Measurements from ENCODE around the gene PELI2.

The PELI2 gene

DNA sequence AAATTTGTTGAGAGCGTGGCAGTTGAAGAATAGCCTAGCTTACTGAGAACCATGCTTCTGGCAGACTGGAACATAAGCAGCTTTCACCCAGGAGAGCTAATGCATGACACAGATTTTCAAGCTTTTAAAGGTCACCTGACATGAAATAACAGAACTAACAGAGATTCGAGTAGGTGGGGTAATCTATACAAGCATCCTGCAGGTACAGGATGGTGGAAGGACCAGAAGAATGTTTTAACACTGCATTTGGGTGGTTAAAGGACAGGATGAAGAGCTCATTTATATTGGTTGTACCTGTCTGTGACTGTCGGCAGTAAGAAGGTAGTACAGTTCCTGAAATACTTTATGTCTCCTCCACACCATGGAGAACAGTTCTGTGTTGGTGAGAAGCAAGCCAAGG lies 8.9 kb downstream of the PELI2 start:
- no peak for DNase-seq
- TF ChIP-seq GATA1 (IDR thresholded peaks at IDR 0.05; ENCODE audit: low read depth, low read length), result no peak
- no peak for TF ChIP-seq POLR2A (IDR thresholded peaks at IDR 0.05; ENCODE audit: low read length)

DNA sequence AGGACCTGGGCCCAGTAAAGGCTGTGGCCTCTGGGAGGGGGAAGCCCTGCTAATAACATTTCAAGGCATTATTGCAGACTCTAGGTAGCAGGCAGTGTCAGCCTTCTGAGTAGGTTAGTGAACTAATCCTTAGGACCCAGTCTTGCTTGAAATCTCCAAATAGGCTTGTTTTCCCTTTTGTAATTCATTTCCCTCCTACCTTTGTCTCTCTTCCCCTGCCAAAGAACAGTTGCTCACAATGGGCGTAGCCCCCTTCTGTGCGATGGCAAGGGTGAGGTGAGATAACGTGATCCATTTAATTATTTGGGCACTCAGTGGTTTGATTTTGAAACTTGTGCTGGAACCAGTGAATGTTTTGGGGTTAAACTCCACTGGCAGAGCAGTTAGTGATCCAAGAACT lies 10.9 kb downstream of the PELI2 start:
- TF ChIP-seq GATA1 (IDR thresholded peaks at IDR 0.05; ENCODE audit: low read depth, low read length) (no peak), POLR2A (IDR thresholded peaks at IDR 0.05; ENCODE audit: low read length) (no peak)
- no peak for DNase-seq

DNA sequence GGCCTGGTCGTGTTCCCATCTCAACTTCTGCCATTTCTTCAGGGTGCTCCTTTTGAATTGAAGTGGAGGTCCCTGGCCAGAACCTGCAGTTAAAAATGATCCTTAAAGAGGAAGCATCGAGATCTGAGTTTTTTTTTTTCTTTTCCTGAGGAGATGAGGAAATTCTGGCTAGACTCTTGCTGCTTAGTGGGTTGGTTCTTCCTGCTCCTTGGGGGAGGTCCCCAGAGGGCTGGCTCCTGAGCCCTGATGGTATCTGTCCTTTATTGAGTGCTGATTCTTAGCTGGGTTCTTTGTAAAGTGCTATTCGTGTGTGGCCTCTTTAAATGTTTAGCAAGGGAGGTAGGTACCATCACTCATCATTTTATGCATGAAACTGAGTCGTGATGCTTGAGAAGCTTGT lies 11.7 kb downstream of the PELI2 start:
- TF ChIP-seq POLR2A (IDR thresholded peaks at IDR 0.05; ENCODE audit: low read length) (no peak), GATA1 (IDR thresholded peaks at IDR 0.05; ENCODE audit: low read depth, low read length) (no peak)
- no peak for DNase-seq

DNA sequence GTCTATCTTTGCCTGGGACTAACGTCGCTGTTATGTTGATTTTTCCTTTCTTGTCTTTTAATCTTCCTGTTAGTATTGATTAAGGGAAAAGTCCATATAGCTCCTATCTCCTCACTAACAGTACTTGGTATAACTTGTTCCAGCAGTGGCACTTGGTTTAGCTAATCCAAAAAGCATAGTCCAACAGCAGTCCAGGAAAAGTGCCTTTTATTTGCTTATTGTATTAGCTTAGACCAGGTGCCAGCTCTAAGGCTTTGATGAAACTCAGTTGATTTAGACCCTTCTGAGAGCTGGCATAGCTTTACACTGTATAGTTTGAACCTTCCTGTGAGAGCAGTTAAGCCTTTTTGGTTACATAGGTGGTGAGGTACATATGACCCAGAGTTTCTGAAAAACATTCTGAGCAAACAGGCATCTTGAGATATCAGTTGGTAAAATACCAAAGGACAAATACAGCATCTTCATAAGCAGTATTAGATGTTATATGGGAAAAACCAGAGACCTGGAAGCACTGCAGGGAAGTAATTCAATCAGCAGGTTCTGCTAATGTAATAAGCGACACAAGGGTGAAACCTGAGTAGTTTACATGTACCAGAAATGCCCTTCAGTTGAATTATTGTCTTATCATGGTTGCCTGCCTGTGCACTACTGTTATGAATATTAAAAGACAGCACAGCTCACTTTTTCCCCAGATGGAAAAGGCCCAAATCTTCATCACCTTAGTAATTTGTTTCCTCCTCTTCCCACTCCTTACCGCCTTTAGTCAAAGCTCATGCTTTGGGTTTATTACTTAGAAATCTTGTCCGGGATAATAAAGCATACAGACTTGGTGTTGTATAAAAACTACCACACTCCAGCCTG lies 13.0 kb downstream of the PELI2 start:
- DNase-seq, result no peak
- TF ChIP-seq GATA1 (IDR thresholded peaks at IDR 0.05; ENCODE audit: low read depth, low read length) (no peak), POLR2A (IDR thresholded peaks at IDR 0.05; ENCODE audit: low read length) (no peak)

DNA sequence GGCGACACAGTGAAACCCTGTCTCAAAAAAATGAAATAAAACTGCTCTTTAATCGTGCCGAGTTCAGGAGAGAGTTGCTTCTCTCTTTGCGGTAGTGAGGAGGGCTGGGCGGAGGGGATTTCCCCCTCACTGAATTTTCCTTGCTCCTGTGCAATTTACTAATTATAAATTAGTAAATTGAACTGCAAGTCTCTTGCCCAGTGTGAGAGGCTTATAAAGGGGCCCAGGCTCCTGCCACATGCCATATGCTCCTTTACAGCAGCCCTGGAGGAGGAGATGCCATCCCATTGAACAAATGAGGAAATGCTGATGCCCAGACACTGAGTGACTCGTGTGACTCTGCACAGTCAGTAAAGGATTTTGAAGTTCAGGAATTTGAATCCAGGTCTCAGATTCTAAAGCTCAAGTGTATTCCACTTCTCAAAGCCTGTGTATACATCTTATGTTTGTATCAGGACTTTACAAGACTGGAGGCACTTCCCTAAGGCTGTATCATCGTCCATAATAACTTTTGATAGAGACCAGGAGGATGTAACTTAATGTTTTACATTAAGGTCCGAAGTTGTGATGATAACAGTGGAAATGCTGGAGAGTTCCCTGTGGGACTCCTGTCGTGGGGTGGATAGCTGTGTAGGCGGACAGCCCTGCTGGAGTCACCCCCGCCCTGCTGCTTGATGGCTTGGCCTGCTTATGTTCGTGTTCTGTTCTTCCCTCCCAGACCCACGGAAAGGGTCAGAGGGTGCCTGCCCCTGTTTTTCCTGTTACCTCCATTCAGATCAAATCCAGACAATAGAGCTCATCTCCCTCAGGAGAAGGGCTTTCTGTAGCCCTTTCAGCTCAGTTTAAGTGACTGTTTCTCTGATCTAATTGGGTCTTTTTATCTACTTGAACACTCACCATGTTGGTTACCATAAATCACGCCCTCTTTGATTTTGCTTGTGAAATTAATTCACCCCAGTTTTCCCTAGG lies 13.9 kb downstream of the PELI2 start:
- TF ChIP-seq POLR2A (IDR thresholded peaks at IDR 0.05; ENCODE audit: low read length), result no peak
- no peak for TF ChIP-seq GATA1 (IDR thresholded peaks at IDR 0.05; ENCODE audit: low read depth, low read length)
- no peak for DNase-seq

DNA sequence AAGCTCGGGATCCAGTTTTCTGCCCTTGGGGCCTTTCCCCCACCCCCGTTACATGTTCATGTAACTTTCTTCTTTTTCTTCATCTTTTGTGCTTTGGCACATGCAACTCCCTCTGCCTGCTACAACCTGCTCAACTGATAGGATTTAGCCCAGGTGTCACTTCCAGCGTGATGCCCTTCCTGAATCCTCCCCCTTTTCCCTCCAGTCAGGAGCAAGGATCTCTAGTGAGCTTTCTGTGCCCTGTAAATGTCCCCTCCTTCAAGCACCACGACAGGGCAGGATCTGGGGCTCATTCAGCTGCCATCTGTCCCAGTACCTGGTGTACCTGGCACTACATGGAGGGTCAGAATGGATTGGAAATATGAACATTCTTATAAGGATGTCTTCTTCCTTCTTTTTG lies 15.3 kb downstream of the PELI2 start:
- no peak for TF ChIP-seq POLR2A (IDR thresholded peaks at IDR 0.05; ENCODE audit: low read length)
- TF ChIP-seq GATA1 (IDR thresholded peaks at IDR 0.05; ENCODE audit: low read depth, low read length), result no peak
- no peak for DNase-seq

DNA sequence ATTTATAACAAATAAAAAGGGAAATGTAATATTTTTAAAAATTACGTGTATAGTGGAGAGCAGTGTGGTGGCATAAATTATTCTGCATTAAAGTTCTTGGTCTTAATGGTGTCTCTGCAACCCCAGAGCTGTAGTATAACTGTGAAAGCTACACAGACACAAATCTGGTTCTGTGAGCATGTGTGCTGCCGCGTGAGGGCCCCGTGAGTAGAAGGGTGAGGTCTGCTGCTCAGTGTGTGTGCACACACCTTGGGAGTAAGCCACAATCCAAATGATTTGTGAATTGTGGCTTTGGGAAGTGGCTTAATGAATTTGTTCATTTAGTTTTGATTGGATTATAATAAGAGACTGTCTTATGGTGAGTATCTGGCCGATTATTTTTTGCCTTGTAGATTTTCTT lies 16.8 kb downstream of the PELI2 start:
- DNase-seq, result no peak
- TF ChIP-seq GATA1 (IDR thresholded peaks at IDR 0.05; ENCODE audit: low read depth, low read length), result no peak
- TF ChIP-seq POLR2A (IDR thresholded peaks at IDR 0.05; ENCODE audit: low read length), result no peak

DNA sequence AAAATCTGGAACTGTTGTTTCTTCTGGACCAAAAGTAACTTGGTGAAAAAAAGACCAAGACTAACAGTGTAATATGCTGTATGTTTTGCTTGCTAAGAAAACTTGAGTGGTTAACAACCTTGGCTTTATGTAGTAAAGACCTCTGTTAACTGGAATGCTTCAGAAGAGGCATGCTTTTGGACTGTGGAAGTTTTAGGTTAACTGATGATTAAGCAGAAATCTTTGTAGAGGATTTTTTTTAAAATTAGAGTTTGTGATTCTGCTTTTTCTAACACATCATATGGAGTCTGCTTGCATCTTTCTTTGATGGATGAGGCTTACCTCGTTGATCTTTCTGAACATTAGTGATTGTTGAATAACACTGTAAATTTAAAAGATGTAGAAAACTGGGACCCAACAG lies 17.5 kb downstream of the PELI2 start:
- TF ChIP-seq GATA1 (IDR thresholded peaks at IDR 0.05; ENCODE audit: low read depth, low read length) (no peak), POLR2A (IDR thresholded peaks at IDR 0.05; ENCODE audit: low read length) (no peak)

DNA sequence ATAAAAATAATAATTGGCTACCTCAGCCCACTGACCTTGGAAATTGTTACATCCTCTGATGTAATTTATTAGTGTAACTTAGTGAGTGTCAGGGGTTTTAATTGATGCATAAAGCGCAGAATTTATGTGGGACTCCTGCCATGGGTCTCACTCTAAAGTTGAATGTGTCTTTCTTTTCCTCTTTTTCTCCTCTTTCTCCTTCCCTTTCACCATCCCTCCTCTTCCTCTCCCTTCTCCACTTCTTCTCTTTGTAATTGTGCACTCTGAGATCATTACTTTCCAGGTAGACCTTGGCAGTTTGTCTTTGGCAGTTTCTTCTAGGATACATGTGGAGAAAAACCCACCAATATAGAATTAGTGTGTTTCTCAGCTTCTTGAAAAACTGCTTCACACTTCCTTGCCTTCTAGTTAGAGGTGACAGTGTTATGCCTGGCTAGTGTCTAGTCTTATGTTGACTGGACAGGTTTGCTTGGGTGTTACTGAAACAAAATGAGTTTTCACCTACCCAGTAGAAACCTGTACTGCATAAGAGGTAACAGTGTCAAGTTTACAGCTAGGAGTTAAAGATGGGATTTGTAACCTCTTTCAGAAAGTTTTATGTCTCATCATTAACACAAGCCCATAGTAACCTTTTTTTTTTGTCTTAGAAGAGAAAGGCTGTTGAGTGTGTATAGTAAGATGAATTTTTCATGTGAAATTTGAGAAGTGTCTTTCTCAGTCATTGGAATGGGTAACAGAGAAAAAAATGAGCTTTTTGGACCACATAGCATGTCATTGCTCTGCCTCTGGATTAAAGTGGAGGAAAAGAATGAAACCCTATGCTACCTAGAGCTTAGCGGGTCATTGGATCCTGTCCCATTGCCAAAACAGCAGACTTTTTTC lies 18.6 kb downstream of the PELI2 start:
- TF ChIP-seq POLR2A (IDR thresholded peaks at IDR 0.05; ENCODE audit: low read length) (no peak), GATA1 (IDR thresholded peaks at IDR 0.05; ENCODE audit: low read depth, low read length) (no peak)
- no peak for DNase-seq

More for the DNA sequence above, 17.5 kb downstream of the PELI2 start:
- DNase-seq, result no peak

DNA sequence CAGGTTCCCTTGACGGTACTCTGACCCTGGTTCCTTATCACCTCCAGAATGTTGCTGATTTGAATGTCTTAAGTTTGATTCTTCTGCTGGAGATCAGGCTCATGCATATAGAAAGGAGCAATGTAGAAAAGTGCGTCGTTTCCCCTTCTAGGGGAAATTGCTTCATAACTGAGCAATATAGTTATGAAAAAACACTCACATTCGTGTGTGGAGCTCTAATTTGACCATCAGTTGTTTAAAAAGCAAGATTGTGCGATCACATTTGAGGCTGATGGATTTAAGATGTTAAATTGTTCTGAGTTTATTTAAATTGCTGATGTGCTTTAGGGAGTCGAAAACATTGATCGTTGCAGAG lies 19.2 kb downstream of the PELI2 start:
- no peak for DNase-seq
- TF ChIP-seq POLR2A (IDR thresholded peaks at IDR 0.05; ENCODE audit: low read length) (no peak), GATA1 (IDR thresholded peaks at IDR 0.05; ENCODE audit: low read depth, low read length) (no peak)

DNA sequence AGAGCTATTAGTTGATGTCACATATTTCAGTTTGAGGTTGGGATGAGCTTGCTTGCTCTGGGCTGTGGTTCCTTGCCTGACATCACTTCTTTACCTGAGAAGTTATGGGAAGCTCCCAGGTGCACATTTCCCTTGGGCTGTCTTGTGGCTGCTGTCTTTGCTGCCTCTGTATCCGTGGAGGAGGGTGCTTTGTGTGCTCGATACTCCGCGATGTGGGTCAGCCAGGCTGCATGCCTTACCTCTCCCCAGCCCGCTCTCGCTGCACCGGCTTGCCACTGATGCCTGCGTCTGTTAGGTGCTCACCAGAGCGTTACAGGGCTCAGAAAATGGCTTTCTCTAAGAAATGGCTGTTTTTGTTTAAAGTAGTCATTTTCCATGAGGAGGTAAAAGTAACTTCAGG lies 19.6 kb downstream of the PELI2 start:
- TF ChIP-seq POLR2A (IDR thresholded peaks at IDR 0.05; ENCODE audit: low read length) (no peak), GATA1 (IDR thresholded peaks at IDR 0.05; ENCODE audit: low read depth, low read length) (no peak)
- DNase-seq, result no peak

DNA sequence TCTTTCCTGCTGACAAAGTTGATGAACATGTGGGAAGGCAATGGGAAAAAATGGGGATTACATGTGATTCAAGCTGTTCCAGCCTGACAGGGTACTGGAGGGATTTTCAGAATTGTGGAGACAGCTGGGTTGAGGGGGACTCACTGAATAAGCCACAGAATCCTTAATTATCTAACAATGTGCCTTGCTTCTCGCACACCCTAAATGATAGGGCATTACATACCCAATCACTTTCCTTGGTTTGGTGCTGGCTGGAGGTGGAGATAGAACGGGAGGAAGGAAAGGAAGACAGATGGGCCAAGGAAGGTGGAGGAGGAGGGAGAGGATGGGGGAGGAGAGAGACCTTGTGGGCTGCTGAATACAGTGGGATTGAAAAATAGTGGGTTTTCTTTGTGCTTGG lies 20.7 kb downstream of the PELI2 start:
- TF ChIP-seq POLR2A (IDR thresholded peaks at IDR 0.05; ENCODE audit: low read length) (no peak), GATA1 (IDR thresholded peaks at IDR 0.05; ENCODE audit: low read depth, low read length) (no peak)
- no peak for DNase-seq

DNA sequence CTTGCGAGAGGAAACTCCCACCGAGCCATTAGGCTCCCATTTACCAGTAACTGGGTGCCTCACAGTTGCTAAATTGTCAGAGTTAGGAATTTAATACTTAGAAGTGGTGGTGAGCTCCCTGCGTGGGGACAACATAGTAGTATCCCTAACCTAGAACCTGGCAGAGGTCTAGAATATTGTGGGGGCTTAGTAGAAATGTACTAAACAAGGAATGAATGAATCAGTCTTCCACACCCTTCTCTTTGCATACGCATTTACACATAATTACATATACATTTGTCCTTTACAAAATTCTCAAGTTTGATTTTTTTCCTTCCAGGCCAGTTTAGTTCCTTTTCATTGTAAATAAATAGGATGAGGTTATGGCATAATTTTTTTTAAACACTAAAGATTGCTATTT lies 24.1 kb downstream of the PELI2 start:
- TF ChIP-seq POLR2A (IDR thresholded peaks at IDR 0.05; ENCODE audit: low read length), result no peak
- TF ChIP-seq GATA1 (IDR thresholded peaks at IDR 0.05; ENCODE audit: low read depth, low read length), result no peak
- no peak for DNase-seq
